HG03025 (cell line): ENCODE measurements around the gene POLE.

ENCODE experiments used
- ATAC-seq: cut with Tn5 transposase; IDR thresholded peaks from one replicate; pipeline ENCODE4 v1.9.1; 2021; ENCODE audit warnings: mild to moderate bottlenecking, moderate library complexity; ENCODE audit not compliant: unreplicated experiment, low FRiP score

The POLE gene

DNA sequence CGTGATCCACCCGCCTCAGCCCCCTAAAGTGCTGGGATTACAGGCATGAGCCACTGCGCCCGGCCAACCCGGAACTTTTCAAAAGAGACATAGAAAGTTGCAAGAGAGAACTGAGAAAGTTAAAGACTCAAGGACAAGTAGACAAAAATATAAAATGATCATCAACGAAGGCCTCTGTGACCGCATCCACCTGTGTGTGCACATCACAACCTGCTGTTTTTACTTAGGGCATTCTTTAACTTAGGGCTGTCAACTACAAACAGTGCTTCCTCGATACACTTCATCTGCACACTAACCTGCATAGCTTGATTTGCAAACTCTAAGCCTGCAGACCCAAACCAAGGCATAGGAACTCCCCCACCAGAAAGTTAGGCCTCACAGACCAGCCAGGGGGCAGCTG, 53.7 kb downstream of the POLE start:
- ATAC-seq: no peak

DNA sequence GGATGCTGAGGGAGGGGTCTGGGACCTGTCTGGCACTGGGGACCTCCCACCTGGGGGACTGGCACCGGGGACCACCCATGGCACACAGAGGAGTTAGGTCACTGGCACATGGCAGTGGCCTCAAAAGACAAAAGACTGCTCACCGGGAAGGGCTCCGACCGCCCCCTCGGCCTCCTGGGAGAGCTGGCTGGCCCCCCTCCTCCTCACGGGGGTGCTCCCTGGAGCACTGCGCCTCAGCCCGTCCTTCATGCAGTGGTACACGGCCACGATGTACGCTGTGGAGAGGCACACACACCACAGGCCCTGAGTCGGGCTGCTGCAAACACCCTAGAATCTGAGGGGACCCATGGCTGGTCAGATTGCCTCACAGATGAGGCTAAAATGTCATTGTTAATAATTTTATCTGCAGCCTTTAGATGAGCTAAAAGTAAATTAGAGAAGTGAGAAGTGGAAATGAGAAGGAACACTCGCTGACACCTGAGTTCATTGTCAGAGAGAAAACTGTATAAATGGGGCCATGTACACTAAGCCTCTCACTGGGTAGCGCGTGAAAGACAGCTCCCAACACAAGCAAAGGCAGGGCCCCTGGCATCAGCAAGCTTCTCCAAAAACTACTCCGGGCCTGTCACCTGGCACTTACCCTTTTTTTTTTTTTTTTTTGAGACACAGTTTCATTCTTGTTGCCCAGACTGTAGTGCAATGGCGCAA, 54.5 kb downstream of the POLE start:
- ATAC-seq: no peak

DNA sequence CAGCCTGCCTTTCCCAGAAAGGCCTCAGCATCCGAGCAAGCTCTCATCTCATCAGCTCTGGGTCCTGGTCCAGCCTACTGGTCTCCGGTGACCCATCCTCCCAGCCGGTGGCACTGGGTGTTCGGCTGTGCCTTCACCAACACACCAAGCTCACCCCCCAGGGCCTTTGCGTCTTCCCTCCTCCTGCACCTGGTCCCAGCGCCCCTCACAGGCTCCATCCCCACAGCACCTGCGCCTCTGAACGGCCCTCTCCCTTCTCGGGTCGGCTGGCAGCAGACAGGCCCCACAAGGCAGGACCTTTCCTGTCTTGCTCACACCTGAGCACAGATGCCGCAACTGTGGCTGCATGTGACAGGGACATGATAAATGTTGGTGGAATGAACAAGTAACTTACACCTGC, 55.5 kb downstream of the POLE start:
- no peak for ATAC-seq

DNA sequence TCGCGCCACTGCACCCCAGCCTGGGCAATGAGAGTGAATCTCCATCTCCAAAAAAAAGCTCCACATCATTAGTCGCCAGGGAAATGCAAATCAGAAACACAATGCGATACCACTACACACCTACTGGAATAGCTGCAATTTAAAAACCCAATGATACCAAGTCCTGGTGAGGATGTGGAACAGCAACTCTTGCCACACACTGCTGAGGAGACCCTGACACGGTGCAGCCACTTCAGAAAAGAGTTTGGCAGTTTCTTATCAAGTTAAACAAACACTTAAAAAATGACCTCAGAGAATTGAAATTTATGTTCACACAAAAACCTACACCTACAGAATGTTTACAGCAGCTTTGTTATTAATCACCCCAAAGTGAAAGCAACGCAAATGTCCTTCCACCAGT, 56.5 kb downstream of the POLE start:
- no peak for ATAC-seq

DNA sequence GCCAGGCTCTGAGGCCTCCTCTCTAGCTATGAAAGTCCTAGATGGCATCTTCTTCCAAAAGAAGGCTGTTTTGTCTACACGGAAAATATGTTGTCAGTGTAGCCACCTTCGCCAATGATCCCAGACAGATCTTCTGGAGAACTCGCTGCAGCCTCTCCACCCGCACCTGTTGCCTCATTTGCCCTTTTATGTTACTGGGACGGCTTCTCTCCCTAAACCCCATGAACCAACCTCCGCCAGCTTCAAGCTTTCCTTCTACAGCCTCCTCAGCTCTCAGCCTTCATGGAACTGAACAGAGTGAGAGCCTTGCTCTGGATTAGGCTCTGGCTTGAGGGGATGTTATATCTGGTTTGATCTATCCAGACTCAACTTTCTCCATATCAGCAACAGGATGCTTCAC, 57.8 kb downstream of the POLE start:
- ATAC-seq: no peak

DNA sequence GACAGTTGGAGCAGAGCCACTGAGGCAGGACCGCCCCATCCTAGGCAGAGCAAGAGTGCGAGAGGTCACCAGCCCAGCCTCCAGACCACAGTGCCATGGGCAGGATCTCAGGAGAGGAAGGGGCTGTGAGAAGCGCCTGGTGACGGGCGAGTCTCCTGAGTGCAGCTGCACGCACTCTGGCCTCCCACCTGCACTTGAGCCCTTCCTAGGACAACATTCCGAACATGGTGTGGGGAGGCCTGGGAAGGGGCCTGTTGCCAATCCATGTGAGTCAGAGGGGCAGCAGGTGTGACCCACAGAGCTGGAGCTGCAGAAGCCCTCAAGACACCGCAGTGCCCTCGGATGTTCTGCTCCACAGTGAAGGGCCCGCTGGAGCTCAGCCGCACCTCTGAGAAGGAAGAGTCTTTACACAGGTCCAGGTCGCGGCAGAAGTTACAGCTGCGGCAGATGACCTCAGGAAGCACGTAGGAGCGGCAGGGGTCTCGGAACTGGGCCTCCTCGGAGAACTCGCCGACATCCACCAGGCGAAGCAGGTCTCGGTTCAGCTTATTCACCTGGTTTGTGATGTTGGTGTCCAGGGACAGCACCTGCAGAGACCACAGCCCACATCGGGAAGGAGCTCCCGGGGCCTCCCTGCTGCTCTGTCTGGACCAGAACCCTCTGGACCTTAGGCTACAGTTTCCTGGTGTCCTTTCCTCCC, 61.3 kb downstream of the POLE start:
- ATAC-seq: no peak

DNA sequence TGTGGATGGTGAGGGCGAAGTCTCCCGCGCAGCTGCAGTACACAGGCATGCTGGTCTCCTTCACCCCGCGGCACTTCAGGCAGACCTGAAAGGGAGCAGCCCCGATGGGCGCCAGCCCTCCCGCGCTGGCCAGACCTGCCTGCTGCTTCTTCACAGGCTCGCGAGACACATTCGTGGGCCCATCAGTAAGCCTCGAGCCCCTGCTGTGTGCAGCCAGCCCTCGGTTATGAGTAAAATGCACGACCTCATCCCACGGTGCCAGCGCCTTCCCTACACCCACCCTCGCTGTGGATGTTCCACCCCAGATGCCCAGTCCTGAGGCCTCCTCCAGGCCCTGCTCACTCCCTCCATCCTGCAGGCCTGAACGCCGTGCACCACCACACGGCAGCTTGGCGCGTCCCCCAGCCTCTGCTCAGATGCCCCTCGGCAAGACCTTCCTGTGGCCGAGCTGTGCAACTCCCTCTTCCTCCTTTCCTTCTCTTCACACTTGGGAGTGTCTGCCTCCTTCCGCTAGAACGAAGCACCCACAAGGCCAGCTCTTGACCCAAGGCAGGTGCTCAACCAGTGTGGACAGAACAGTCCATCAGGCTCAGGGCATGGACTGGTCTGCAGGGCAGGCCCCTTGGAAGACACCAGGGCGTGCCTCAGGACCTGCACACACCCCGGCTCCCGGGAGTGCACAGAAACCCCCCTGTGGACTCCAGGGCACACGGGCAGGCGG, 62.1 kb downstream of the POLE start:
- ATAC-seq: no peak

DNA sequence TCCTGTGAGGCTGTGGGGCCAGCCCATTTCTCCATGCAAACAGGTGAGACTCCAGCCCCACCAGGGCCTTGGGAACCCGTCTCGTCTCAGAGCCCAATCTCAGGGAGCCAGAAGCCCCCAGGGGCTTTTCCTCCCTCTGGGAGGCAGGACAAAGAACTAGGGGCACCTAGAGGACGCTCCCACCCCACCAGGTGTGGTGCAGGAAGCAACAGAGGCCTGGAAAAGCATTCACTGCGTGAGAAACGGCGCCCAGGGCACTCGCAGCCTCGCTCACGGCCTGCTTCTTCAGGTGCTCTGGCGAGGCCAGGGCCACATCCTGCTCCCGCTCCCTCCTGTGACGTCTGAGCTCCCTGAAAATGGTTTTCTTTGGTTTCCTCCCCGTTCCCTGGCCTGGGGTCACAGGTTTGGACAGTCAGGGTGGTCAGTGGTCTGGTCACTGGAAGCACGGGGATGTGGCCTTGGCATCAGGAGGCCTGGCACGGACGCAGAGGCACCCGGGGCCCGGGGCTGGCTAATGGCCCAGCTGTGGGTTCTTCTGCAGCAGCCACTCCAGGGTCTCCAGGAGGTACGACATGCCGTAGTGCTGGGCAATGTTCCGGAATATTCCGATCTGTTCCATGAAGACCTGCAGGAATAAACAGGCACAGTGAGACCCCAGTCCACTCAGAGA, 62.8 kb downstream of the POLE start:
- ATAC-seq: no peak

DNA sequence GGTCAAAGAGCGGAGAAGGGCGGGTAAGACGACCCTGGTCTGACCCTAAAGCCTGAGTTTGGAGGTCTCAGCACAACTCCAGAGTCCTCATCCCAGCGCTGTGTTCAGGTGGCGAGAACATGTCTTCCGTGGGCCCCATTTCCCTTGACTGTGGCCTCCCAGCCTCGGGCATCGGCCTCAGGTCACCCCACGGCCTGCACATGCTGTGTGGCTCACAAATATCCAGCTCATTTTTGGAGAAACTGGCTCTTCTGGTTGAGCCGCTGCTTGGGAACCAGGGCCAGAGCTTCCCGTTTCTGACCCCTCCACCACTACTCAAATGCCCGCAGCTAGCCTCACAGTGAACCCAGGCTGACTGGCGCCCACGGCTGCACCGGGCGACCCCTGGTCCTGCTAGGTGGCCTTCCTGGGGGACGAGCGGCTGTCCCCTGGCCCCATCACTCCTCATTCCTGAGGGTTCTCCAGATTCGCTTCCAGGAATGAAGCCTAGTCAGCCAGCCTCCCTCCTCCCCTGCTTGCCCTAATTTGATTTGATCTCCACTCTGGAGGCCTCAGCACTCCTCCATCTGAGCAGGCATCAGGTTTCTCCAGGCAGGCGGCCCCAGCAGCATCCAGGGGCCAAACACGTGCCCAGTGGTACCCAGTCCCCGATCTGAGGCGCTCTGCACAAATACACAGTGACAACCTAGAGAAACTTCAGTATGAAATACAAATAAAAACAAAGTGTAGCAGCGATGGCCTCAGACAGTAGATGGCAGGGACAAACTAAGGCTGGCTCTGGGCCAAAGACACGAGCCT, 63.9 kb downstream of the POLE start:
- ATAC-seq: no peak

DNA sequence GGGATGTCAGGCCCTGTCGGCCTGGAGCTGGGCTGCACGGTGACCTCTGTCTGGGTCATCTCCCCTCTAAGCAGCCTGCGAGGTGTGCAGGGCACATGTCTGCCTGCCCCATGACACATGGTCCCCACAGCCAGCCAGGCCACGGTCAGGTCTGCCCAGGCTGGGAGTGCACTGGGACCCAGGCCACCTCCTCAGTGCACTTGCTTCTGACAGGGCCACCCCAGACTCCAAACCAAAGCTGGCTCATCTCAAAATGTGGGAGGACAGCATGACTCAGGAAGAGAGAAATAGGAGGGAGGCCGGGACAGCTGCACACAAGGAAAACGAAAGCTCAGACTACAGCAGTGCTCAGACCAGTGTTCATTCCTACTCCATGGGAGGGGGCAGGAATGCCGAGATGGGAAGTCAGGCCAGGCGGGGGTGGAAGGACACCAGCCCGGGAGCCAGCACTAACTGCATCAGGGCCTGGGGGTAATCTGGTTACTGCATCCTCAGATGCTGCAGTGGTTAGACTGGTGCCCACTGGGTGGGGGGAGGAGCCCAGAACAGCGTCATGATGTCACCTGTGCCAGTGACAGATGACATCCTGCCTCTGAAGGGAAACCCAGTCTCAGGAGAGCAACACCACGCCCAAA, 64.6 kb downstream of the POLE start:
- no peak for ATAC-seq

DNA sequence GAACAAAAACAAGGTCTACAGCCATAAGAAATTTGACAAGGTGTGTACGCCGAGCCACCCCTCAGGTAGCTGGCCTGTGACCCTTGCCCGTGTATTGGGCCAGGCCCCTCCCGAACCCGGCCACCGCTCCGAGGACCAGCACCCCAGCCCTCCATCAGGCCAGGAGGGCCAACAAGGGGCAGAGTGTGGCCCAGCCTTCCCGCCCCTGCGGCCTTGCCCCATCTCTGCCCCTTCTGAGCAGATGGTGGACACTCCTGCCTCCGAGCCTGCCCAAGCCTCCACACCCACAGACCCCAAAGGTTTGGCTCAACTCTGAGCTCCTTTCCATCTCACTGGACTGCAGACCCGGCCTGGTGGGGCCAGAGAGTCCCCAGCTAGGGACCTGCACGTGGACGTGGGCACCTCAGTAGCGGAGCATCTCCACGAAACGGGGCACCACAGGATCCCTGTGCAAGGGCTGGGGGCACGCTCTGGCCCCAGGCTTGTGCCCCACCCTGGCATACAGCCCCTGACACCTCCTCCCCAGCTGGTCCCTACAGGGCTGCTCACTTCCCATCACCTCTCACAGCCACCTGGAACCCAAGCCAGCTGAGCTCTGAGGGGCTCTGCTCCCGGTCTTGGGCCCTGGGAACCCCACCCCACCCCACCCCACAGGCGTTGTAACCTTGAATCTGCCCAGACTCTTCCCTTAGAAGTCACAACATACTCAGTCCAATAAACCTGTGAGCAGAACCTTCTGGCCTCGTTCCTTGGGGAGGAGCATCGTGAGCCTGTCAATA, 65.3 kb downstream of the POLE start:
- no peak for ATAC-seq

DNA sequence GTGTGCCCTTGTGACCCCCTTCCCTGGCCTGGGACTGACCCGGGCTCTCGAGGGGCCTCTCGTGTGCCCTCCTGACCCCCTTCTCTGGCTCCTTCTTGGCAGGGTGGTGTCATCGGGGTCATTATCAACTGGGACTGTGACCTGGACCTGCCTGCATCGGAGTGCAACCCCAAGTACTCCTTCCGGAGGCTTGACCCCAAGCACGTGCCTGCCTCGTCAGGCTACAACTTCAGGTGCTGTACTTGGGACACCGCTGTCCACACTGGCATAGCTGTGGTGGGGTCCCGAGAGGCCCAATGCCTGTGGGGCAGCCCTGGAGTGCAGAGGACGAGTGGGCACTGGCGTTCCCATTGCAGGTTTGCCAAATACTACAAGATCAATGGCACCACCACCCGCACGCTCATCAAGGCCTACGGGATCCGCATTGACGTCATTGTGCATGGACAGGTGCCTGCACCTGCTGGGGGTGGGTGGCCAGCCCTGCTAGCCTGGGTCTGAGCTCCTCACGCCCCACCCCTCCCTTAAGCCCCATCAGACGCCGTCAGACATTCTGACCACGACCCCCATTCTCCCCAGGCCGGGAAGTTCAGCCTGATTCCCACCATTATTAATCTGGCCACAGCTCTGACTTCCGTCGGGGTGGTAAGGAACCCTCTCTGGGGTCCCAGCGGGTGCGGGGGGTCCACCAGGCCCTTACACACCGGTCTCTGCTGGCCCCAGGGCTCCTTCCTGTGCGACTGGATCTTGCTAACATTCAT, 66.1 kb downstream of the POLE start:
- ATAC-seq: no peak

DNA sequence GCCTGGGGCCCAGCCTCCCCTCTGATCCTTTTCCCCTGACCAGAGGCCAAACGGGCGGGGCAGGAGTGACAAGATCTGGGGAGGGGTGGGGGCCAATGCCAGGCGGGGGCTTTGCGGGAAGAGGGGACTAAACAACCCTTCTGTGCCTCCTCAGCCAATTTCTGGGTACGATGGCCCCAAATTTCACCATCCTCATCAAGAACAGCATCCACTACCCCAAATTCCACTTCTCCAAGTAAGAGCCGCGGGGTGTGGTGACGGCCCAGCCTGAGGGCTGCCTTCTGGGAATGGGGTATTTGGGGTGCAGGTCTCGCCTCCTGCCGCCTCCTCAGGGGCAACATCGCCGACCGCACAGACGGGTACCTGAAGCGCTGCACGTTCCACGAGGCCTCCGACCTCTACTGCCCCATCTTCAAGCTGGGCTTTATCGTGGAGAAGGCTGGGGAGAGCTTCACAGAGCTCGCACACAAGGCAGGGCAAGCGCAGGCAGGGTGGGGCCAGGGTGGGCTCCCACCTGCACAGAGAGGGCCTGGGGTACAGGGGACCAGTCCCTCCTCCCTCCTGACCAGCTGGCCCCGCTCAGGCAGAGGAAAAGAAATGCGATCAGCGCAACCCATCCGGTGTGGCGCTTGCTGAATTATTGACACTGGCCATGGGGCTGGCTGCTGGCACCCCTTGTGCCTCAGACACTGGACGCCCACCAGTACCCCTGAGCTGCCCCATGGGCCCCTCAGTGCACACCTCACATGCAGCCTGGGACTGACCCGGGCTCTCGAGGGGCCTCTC, 66.8 kb downstream of the POLE start:
- no peak for ATAC-seq

DNA sequence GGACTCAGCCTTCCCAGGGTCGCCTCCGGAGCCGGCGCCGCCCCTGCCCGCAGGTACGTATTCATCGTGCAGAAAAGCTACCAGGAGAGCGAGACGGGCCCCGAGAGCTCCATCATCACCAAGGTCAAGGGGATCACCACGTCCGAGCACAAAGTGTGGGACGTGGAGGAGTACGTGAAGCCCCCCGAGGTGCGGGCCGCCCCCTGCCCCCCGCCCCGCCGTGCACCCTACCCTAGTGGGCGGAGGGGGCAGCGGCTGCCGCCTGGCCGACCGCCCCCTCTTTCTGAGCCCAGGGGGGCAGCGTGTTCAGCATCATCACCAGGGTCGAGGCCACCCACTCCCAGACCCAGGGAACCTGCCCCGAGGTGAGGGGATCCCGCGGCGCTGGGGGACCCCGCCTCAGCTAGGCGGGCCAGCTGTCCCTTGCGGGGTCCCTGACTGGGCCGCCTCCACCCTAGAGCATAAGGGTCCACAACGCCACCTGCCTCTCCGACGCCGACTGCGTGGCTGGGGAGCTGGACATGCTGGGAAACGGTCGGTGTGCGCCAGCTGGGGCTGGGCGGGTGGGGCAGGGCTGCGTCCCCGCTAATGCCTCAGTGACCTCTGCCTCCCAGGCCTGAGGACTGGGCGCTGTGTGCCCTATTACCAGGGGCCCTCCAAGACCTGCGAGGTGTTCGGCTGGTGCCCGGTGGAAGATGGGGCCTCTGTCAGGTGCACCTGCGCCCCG, 67.6 kb downstream of the POLE start:
- no peak for ATAC-seq

DNA sequence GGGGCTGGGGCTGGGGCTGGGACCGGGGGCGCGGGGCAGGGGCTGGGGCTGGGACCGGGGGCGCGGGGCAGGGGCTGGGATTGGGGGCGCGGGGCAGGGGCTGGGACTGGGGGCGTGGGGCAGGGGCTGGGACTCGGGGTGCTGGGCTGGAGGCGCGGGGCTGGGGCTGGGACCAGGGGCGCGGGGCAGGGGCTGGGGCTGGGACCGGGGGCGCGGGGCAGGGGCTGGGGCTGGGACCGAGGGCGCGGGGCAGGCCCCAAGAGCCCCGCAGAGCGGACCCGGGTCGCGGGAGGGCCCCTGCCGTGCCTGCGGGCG, 68.1 kb downstream of the POLE start:
- ATAC-seq: no peak

DNA sequence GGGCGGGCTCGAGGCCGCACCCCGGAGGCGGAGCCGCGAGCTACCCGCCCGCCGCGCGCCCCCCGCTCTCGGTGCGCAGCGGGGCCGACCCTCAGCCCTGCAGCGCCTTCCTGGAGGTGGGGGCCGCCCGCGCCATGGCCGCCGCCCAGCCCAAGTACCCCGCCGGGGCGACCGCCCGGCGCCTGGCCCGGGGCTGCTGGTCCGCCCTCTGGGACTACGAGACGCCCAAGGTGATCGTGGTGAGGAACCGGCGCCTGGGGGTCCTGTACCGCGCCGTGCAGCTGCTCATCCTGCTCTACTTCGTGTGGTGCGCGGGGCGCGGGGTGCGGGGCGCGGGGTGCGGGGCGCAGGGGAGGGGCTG, 68.5 kb downstream of the POLE start, which contains the start of gene P2RX2:
P2RX2 (plus strand) TSS at position 94 of the 361 bp plus-strand sequence; CDS start at position 135, 41 bp downstream.
- ATAC-seq: no peak
